ENCODE measurements around the gene ALDOA.

- TF ChIP-seq POLR2A (IDR thresholded peaks at IDR 0.05) (peak in 1 of 2 donors; percentile 65), CTCF (IDR thresholded peaks at IDR 0.05) (no peak)
Measured at GRCh38 chr16:30115238-30115637, 49.7 kb downstream of the ALDOA start.

All from Peyer's patch (tissue), 4 donors.